Stimulated activated CD4-positive, alpha-beta T cell treated with anti-CD3 and anti-CD28 coated beads, Interleukin-1b, Interleukin-23, amount 100 ng/mL, for 4 hours (primary cell): ENCODE measurements around the gene CNOT8.
"Not testable (repeated sequence)": the region's sequence is repeated elsewhere in the genome, so short reads cannot be mapped to it uniquely, and the experiment has no call there.

Experiments used
- DNase-seq, 2 donors: peaks; one replicate each; pipeline ENCODE4 v3.0.0-alpha.2; 2020; ENCODE audit warnings: low read depth in 2 of 2

The CNOT8 gene

DNA sequence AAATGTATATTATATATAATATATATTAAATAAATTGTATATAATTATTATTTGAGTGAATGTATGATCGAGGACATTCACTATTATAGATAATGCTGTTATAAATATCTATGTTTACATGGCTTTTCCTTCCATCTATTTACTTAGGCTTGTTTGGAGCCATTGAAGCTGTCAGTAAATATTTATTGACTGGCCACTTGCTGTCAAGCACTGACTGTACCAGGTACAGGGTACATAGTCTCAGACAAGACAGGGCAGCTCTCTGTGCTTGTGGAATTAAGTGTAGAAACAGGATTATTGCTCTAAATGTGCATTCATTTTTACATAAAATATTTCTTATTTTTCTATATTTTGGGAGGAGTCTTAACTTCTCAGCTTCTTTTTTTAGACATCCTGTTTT, 24.4 kb upstream of the CNOT8 start:
- no peak for DNase-seq

DNA sequence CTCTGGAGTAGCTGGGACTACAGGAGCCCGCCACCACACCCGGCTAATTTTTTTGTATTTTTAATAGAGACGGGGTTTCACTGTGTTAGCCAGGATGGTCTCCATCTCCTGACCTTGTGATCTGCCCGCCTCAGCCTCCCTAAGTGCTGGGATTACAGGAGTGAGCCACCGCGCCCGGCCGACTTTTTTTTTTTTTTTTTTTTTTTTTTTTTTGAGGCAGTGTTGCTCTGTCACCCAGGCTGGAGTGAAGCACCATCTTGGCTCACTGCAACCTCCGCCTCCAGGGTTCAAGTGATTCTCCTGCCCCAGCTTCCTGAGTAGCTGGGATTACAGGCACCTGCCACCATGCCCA, 22.8 kb upstream of the CNOT8 start:
- not testable (repeated sequence) for DNase-seq

- DNase-seq, result no peak
Measured at GRCh38 chr5:154836225-154836624, 22.2 kb upstream of the CNOT8 start.

DNA sequence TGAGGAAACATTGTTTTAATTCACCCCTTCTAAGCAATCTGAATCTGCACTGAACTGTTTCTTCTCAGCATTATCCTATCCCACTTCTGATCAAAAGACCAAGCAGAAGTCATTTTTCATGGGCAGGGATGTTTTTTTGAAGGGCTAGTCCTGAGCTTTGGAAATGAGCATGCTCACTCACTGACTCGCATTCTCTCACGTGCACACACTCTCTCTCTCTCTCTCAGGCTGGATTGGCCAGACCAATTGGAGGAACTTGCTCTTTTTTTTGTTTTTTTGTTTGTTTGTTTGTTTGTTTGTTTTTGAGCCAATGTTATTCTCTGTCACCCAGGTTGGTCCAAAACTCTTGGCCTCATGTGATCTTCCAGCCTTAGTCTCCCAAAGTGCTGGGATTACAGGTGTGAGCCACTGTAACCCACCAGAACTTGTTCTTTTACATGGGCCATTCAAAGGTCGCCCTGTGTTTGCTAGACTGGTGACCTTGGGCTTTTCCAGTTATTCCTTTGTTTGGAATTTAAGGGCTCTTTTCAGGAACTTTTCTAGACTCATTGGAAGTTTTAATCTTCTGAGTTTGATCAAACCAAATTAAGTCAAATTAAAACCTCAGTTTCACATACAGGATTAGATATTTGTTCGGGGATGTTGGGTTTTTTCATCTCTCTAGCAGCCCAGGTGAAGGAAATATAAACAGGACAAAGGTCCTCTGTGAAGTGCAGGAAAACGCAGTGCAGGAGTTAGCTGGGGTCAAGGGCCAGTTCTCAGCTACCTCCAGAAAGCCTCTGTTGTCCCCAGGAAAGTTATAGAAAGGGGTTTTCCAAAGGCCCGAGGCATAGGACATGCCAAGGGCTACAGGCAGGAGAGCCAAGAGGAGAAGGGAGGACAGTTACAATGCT, 21.2 kb upstream of the CNOT8 start:
- no peak for DNase-seq

GRCh38 chr5:154840435-154841272, 17.8 kb upstream of the CNOT8 start:
- no peak for DNase-seq

- no peak for DNase-seq
Measured at GRCh38 chr5:154841273-154841661, 17.2 kb upstream of the CNOT8 start.

GRCh38 chr5:154842689-154843530, 15.5 kb upstream of the CNOT8 start:
- DNase-seq, result no peak

- no peak for DNase-seq
Measured at GRCh38 chr5:154844809-154845208, 13.6 kb upstream of the CNOT8 start.

DNA sequence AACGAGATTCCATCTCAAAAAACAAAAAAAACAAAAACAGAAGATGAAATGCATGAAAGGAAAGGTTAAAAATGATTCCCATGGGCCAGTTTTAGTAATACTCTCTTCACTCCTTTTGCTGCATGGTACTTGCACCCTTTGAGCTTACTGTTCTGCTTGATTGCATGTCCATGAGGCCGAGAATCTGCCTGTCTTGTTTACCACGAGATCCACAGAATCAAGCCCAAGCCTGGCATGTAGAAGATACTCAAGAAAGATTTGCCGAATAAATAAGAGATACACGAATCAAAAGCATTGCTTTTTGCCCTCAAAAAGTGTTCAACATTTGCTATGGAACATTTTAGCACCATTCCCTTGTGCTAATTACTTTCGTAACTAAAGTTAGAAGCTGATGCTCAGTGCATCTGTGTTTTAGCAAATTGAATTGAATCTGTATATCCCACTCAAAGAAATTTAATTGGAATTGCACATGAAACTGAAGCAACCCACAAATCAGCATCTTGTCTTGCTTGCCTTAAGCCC, 9.1 kb upstream of the CNOT8 start:
- no peak for DNase-seq

DNA sequence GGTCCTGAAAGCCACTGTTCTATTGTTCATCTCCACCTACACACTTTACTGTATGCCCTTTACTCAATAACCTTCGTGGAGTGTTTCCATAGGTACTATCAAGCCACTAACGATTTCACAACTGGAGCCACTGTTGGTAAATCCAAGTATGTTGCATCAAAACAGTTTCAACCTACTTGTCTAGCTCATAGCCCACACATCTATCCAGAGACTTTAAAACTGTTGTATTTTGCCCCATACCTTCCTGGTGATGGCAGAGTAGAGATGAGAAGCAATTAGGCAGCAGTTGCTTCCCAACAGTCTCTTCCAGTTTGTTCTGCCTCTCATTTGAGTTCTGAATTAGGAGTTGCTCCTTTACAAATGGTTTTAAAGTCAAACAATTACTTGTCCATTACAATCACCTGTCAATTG, 8.6 kb upstream of the CNOT8 start:
- no peak for DNase-seq

DNA sequence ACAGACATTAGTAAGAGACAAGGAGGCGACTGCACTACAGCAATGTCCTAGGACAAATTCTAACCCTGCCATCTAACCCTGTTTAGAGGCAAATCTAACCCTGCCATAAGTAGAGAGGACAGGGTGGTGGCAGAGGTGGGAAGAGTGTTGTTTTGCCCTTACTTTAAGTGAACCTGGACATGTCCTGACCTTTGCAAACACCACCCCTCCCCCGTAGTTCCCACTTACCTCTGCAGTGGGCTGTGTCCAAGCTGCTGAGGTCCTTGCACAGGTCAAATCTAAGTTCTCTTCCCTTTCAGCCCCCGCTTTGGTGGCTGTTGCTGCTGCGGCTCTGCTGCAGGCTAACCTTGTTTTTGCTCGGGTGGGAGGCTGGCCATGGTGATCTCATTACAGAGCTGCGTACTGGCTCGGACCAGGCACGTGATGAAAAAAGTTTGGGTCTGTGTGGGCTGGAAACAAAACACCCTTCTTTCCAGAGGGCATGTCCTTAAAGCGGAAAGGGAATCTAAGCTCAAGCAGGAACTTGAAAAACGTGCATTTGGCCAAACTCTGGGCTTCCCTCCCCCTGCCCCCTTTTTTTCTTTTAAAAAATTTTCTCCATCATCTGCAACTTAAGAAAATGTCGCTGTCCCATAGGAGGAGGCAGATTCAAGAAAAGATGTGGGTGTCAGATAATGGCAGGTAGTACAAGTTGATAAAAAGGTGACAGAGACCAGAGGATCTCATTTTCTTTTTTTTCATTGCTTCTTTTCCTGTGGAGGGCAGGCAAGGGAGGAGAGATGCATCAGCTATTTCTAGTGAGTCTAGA, 8.0 kb upstream of the CNOT8 start, which contains the start of gene FAXDC2:
FAXDC2 (minus strand) TSS at position 349 of the 808 bp plus-strand sequence. CDS start 12,425 bp downstream, outside the sequence.
- DNase-seq, result no peak

- DNase-seq, result no peak
Measured at GRCh38 chr5:154851351-154851750, 7.1 kb upstream of the CNOT8 start.

- peak; percentile 67 to 69 for DNase-seq
Measured at GRCh38 chr5:154857530-154858296, 714 bp upstream of the CNOT8 start.

- no peak for DNase-seq
Measured at GRCh38 chr5:154858972-154859871, 795 bp downstream of the CNOT8 start.

GRCh38 chr5:154860123-154860522, 1.7 kb downstream of the CNOT8 start:
- no peak for DNase-seq

- DNase-seq, result no peak
Measured at GRCh38 chr5:154860765-154861164, 2.3 kb downstream of the CNOT8 start.

GRCh38 chr5:154861946-154862345, 3.5 kb downstream of the CNOT8 start:
- DNase-seq, result no peak

DNA sequence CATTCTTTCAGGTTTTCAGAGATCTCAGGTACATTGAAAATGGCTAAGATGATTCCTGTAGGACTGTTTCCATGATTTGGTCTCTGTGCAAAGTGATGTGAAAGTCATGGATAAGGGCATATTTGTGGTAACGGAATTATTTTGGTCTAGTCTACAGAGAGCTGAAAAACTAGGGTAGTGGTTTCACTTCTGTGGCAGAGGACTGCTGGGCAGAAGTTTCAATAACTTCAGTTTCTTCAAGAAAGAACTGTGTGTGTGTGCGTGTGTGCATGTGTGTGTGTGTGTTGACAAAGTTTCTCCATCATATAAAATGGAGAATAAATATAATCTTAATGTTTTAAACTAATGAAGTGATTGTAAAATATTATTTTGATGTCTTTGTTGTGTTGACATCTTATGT, 4.3 kb downstream of the CNOT8 start:
- DNase-seq, result no peak
